GM18907 (cell line): ENCODE results near the gene PIWIL4.

Experiments
- ATAC-seq: cut with Tn5 transposase; IDR thresholded peaks from one replicate; pipeline ENCODE4 v1.9.1; 2021; ENCODE audit warnings: mild to moderate bottlenecking, moderate library complexity; ENCODE audit not compliant: unreplicated experiment

Gene PIWIL4

GRCh38 chr11:94567181-94567670 is at the start of gene PIWIL4:
TSS of gene PIWIL4 (plus strand) at chr11:94567368. CDS start at chr11:94567519, 151 bp downstream.
- ATAC-seq = no peak

GRCh38 chr11:94518300-94518699 is 48.9 kb upstream of the PIWIL4 start:
- ATAC-seq = no peak

DNA sequence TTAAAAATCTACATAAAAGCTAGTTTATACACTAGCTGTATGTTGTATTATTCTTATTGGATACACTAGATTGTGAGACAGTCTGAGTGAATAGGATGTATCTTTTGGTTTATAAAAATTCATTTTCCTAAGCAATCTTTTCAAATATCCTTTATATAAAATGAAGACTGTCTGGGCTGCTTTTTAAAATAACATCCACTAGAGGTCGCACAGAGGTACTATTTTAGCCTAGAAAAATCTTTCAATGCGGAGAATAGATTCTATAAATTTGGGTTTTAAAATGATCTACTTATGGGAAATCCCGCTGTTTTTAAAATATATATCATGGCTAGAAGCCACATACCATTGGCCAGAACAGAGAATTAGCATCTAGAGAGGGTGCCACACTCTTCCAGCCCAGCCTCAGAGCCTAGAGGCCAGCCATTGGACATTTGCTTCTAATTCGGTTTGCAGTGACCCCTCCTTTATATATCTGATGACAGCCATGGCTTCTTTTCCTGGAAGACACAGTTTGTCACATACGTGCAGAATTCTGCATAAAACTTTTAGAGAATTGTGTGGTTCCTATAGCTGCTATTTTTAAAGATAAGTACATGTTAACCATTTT is 47.6 kb upstream of the PIWIL4 start:
- ATAC-seq = peak; percentile 56

DNA sequence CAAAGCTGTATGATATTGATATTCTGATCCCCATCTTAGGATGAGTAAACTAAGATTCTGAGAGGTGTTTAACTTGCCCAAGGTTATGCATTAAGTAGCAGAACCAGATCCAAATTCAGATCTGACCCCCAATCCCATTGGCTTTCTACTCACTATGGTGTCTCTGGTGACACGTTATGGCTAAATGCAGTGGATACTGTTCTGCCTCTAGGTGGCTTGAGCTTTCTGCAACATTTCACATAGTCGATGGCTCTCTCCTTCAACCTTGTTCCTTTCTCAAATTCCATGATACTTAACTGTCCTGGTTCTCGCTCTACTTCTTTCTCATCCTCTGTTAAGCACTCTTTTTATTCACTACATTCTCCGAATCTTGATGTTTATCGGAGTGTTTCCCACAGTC is 45.5 kb upstream of the PIWIL4 start:
- ATAC-seq = peak; percentile 62

GRCh38 chr11:94524341-94524740 is 42.8 kb upstream of the PIWIL4 start:
- no peak for ATAC-seq

DNA sequence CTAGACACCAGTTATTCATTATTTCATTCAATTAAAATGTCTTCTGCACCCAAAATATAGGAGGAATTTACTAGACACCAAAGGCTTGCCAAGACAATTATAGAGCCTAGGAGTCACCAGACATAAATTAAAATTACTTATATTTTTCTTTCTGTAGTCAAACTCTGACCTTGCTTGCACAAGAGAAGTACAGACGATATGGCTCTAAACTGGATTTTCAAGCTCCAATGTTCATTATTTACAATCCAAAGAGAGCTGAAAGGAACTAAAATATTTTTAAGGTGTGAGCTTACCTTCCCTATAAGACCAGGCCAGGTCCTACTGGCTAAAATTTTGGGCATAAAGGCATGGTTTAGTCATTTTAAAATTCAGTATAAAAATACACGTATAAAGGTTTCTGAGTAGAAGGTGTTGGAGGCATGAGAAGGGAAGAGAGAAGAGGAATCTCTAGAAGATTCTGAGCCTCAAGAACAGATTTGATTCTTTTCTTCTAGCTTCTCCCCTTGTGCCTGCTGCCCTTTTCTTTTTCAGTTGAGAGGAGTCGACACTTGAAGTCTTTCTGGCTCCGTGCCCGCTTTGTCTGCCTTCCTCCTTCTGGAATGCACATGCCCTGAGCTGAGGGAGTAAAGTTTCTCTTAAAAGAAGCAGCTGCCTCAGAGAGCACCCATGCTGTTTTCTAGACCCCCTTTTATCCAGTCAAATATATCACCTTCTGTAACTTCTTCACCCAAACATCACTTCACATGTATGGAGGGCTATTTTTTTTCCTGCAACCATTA is 41.4 kb upstream of the PIWIL4 start:
- ATAC-seq = no peak

DNA sequence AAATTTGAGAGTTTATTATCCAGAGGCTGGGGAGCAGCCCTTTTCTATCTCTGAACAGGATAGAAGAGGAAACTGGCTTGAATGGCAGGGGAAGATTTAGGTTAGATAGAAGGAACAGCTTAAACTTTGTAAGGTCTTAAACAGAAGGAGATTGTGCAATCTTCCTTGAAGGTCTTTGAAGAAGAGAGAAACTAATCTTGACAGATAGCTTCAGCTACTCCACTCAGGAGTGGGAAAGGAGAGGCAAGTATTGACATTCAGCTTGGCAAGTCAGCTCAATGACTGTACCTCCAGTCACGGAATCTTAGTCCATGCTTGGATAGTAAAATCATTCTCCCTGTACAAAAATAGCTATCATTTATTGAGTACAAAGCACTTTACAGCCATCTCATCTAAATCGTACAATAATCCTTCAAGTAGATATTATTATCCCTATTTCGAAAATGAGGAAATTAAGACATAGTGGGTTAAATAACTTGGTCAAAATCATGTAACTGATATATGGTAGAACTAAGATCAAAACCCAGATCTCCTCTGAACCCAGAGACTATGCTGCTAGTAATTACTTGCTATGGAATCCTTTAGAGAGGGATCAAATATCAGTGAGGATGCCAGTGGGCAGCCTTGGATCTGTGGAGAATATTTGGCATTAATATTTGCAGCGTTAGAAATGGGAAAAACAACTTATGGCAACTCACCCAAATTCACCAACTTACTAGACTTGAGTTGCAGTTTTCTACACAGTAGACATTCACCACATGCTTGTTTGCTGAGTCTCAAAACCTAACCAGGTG is 40.3 kb upstream of the PIWIL4 start:
- no peak for ATAC-seq

DNA sequence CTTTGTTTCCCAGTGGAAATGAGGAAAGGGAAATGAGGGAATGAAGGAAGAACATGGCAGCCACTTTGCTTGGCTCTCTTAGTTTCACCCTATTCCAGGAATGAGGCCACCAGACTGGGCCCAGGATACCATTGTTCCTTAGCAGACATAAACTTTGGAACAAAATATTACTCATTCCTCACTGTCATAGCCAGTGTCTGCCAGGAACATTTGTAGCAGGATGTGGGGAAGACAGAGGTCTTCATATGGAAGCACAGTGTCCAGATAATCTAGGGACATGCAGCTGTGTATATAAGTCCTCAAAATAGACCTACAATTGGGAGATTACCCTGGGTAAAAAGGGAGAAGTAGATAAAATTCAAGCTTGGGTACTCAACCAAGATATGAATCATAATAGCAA is 38.6 kb upstream of the PIWIL4 start:
- ATAC-seq = no peak

DNA sequence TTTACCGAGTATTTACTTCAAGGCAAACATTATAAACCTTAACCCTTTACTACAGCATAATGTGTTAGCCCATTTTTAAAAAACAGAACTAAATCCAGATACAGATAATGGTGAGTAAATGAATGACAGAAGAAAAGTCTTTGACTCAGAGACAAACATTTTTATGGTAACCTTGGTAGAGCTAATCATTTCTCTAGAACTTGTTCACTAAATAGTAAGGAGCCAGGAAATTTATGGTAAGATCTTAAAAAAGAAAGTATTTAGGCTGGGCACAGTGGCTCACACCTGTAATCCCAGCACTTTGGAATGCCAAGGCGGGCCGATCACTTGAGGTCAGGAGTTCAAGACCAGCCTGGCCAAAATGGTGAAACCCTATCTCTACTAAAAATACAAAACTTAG is 35.0 kb upstream of the PIWIL4 start:
- ATAC-seq = no peak

DNA sequence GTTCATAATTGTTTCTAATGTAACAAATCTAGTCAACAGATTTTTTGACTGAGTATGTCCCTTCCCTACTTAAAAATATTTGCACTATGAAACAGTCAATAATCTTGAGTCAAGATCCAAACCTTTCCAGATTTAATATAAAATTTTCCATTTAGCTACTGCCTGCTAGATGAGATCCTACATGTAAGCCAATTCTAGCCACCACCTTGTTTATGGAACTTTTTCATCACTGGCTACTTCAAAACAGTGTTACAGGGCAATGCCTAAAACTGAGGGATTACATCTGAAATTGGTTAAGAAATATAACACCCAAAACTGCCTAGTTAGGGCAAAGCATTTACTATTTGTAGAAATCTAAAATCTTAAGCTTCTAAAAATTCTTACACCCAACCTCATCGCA is 34.0 kb upstream of the PIWIL4 start:
- no peak for ATAC-seq

- no peak for ATAC-seq
Observed at GRCh38 chr11:94533696-94534630, 33.2 kb upstream of the PIWIL4 start.

DNA sequence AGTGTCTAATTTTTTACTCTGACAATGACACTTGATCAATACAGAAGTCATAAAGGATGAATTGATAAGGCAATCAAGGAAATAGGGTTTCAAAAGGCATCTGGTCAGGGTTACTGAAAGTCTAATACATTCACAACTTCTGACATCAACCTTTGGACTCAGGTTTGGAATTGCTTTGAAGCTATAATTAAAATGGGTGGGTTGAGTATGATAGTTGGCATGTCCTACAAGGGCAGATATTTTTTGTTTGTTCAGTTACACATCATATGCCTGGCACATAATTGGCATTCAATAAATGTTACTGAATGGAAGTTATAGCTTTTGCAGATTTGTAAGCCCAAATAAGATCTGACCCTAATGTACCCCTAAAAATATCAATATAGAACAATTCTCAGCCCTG is 30.8 kb upstream of the PIWIL4 start:
- no peak for ATAC-seq

GRCh38 chr11:94537031-94537600 is 30.1 kb upstream of the PIWIL4 start:
- no peak for ATAC-seq

DNA sequence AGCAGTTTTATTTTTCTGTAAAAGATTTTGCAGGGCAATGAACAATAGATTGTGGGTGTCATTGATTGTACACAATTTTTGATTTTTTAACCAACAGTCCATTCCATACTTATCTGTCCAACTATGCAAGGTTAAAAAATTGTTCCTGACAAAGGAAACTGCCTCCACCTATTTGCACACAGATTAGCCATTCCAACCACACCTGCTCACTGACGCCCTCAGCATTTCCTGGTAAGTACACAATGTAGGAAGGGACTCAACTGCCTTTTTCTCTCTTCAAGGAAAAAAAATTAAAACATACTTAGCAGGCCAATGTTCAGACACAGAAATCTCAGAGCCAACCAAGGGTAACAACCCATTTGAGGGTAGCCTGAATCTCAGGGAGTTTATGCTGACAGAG is 27.7 kb upstream of the PIWIL4 start:
- no peak for ATAC-seq

GRCh38 chr11:94543695-94544645 is 23.2 kb upstream of the PIWIL4 start, which contains the start of gene FUT4:
TSS of gene FUT4 (plus strand) at chr11:94543921. CDS start at chr11:94544134, 213 bp downstream.
- ATAC-seq = peak; percentile 91

GRCh38 chr11:94544646-94545263 is 22.4 kb upstream of the PIWIL4 start:
- ATAC-seq = peak; percentile 11

- ATAC-seq = no peak
Observed at GRCh38 chr11:94545264-94546161, 21.7 kb upstream of the PIWIL4 start.

- no peak for ATAC-seq
Observed at GRCh38 chr11:94546162-94546470, 21.1 kb upstream of the PIWIL4 start.
